GM10266 (cell line): ENCODE results near the gene ERP44.
A peak's percentile ranks its signal among the peaks of the same experiment; 100 is the strongest.

ENCODE experiments used
- DNase-seq: peaks from one replicate; pipeline ENCODE4 v3.0.0; 2012; ENCODE audit errors: extremely low spot score
- TF ChIP-seq, protein P1 (sequence below): IDR thresholded peaks from 2 replicates; pipeline ENCODE4 v1.5.1; 2012; ENCODE audit warnings: mild to moderate bottlenecking, low read depth; ENCODE audit not compliant: control insufficient read depth, insufficient read depth; ENCODE audit errors: missing control alignments

The ERP44 gene

GRCh38 chr9:100021931-100022330, 76.9 kb downstream of the ERP44 start:
- TF ChIP-seq, protein P1, sequence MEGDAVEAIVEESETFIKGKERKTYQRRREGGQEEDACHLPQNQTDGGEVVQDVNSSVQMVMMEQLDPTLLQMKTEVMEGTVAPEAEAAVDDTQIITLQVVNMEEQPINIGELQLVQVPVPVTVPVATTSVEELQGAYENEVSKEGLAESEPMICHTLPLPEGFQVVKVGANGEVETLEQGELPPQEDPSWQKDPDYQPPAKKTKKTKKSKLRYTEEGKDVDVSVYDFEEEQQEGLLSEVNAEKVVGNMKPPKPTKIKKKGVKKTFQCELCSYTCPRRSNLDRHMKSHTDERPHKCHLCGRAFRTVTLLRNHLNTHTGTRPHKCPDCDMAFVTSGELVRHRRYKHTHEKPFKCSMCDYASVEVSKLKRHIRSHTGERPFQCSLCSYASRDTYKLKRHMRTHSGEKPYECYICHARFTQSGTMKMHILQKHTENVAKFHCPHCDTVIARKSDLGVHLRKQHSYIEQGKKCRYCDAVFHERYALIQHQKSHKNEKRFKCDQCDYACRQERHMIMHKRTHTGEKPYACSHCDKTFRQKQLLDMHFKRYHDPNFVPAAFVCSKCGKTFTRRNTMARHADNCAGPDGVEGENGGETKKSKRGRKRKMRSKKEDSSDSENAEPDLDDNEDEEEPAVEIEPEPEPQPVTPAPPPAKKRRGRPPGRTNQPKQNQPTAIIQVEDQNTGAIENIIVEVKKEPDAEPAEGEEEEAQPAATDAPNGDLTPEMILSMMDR, result no peak

DNA sequence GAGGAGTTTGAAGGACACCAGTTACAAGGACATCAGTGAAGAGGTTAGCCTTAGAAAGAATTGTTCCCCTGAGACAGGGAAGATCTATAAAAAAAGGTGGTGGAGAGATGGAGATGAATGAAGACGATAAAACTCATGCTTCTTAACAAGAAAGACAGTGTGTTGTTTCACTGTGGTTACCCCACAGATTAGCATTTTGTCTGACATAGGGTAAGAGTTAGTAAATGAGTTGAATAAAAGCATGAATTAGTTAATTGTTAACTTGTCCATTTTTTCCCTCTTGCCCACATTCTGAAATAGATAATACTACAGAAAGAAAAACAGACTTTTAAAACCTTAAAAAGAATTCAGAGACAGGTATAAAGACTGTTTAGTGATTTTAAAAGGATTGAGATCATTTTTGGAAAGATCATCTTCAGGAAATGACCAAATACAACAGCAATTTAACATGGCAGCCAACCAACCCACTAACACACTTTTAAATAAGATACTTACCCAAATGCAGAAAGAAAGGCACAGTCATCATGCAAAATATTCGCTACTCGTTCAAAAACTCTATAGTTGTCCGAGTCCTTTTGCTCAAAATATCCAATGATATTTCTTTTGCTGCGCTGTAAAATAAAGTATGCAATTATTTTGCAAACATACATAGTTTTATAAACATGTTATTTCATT, 78.5 kb downstream of the ERP44 start:
- TF ChIP-seq, protein P1, result no peak

More at GRCh38 chr9:100021931-100022330, 76.9 kb downstream of the ERP44 start:
- no peak for DNase-seq

DNA sequence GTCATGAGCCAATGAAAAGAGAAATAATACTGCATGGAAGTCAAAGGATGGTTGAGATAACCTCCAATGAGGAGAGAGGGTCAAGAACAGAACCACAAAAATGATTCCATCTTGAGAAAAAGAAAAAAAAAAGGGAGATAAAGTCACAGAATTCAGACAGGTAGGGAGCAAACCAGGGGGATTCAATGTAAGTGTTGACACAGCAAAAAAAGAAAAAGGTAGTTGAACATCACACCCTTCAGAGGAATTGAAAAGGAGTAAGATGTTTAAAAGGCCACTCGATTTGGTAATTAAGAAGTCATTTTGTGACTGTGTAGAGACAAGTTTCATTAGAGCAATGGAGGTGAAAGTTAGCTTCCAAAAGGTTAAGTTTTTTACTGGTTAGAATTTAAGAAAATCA, 79.3 kb downstream of the ERP44 start:
- no peak for DNase-seq
- TF ChIP-seq, protein P1, result no peak

More for the DNA sequence above, 78.5 kb downstream of the ERP44 start:
- DNase-seq, result no peak

- DNase-seq, result no peak
- TF ChIP-seq, protein P1, result no peak
Observed at GRCh38 chr9:100014846-100015245, 84.0 kb downstream of the ERP44 start.

DNA sequence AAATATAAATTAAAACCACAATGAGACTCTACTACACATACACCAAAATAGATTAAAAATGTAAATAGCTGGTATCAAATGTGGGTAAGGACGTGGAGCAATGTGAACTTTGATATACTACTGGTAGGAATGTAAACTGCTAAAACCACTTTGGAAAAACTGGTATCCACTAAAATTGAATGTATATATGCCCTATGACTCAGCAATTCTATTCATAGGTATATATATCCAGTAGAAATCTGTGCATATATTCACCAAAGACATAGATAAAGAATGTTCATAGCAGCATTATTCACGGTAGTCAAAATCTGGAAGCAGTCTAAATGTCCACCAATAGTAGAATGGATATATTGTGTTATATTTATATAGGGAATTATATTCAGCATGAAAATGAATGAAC, 85.2 kb downstream of the ERP44 start:
- TF ChIP-seq, protein P1, result no peak
- no peak for DNase-seq

- TF ChIP-seq, protein P1, result no peak
- DNase-seq, result no peak
Observed at GRCh38 chr9:100012279-100012678, 86.5 kb downstream of the ERP44 start.

DNA sequence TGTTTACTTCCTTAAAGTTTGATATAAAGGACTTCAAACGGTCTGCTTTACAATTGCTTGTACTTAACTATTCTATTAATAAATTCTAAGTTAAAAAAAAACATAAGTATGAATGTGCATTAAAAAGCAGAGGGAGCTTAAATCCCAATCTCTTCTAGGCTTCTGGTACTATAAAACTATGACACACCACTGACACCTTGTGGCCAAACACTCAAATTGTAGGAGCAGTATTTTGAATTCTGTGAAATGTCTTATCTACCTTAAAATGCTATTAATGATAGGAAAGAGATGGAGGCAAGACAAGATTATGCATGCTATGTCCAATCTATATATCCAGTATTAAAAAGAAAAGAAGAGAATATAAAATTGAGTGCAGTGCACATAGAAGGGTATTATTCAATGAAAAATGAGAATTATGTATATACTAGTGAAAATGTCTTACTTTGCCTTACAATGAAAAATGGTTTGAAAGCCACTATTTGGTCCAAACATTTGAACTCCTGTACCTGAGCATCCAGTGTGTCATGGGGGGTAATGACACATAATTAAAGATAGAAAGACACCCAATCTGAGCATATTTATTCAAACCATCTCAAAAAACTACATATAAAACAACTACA, 87.6 kb downstream of the ERP44 start:
- TF ChIP-seq, protein P1, result peak; percentile 44
- DNase-seq, result peak; percentile 40
